ENCODE results near the gene NCF4.

NCF4 gene

GRCh38 chr22:36860821-36861659 lies at the start of gene NCF4:
NCF4 (plus strand) TSS chr22:36861006; CDS start chr22:36861172, 166 bp downstream.
- peak; percentile 39 for DNase-seq (ENCODE audit: low spot score)

- no peak for DNase-seq (ENCODE audit: low spot score)
Observed at GRCh38 chr22:36811094-36811800, 49.6 kb upstream of the NCF4 start.

GRCh38 chr22:36814801-36815200 lies 46.0 kb upstream of the NCF4 start:
- no peak for DNase-seq (ENCODE audit: low spot score)

- no peak for DNase-seq (ENCODE audit: low spot score)
Observed at GRCh38 chr22:36815558-36816338, 45.1 kb upstream of the NCF4 start.

- no peak for DNase-seq (ENCODE audit: low spot score)
Observed at GRCh38 chr22:36816339-36816635, 44.5 kb upstream of the NCF4 start.

- no peak for DNase-seq (ENCODE audit: low spot score)
Observed at GRCh38 chr22:36816636-36817524, 43.9 kb upstream of the NCF4 start, which contains the start of gene PVALB. PVALB (minus strand) TSS chr22:36817035; CDS start chr22:36817005, 30 bp downstream.

- no peak for DNase-seq (ENCODE audit: low spot score)
Observed at GRCh38 chr22:36817525-36817848, 43.3 kb upstream of the NCF4 start.

- DNase-seq (ENCODE audit: low spot score): no peak
Observed at GRCh38 chr22:36818010-36818642, 42.7 kb upstream of the NCF4 start.

- DNase-seq (ENCODE audit: low spot score): no peak
Observed at GRCh38 chr22:36819112-36819511, 41.7 kb upstream of the NCF4 start.

GRCh38 chr22:36822581-36822980 lies 38.2 kb upstream of the NCF4 start:
- no peak for DNase-seq (ENCODE audit: low spot score)

GRCh38 chr22:36823186-36823839 lies 37.5 kb upstream of the NCF4 start:
- DNase-seq (ENCODE audit: low spot score): no peak

- DNase-seq (ENCODE audit: low spot score): no peak
Observed at GRCh38 chr22:36824655-36825054, 36.2 kb upstream of the NCF4 start.

GRCh38 chr22:36826262-36826661 lies 34.5 kb upstream of the NCF4 start:
- no peak for DNase-seq (ENCODE audit: low spot score)

GRCh38 chr22:36828815-36829214 lies 32.0 kb upstream of the NCF4 start:
- no peak for DNase-seq (ENCODE audit: low spot score)

- no peak for DNase-seq (ENCODE audit: low spot score)
Observed at GRCh38 chr22:36829370-36830002, 31.3 kb upstream of the NCF4 start.

- no peak for DNase-seq (ENCODE audit: low spot score)
Observed at GRCh38 chr22:36830601-36831000, 30.2 kb upstream of the NCF4 start.

- no peak for DNase-seq (ENCODE audit: low spot score)
Observed at GRCh38 chr22:36831206-36831605, 29.6 kb upstream of the NCF4 start.

GRCh38 chr22:36831717-36832116 lies 29.1 kb upstream of the NCF4 start:
- DNase-seq (ENCODE audit: low spot score): no peak

GRCh38 chr22:36833073-36833472 lies 27.7 kb upstream of the NCF4 start:
- DNase-seq (ENCODE audit: low spot score): no peak

- no peak for DNase-seq (ENCODE audit: low spot score)
Observed at GRCh38 chr22:36835903-36836302, 24.9 kb upstream of the NCF4 start.
